HG03196 (cell line): Measurements from ENCODE around the gene ADCY2.
"Not testable (repeated sequence)": the region's sequence is repeated elsewhere in the genome, so short reads cannot be mapped to it uniquely, and the experiment has no call there.

ENCODE experiments used
- ATAC-seq: cut with Tn5 transposase; IDR thresholded peaks from one replicate; pipeline ENCODE4 v1.9.1; 2021; ENCODE audit not compliant: unreplicated experiment

The ADCY2 gene

DNA sequence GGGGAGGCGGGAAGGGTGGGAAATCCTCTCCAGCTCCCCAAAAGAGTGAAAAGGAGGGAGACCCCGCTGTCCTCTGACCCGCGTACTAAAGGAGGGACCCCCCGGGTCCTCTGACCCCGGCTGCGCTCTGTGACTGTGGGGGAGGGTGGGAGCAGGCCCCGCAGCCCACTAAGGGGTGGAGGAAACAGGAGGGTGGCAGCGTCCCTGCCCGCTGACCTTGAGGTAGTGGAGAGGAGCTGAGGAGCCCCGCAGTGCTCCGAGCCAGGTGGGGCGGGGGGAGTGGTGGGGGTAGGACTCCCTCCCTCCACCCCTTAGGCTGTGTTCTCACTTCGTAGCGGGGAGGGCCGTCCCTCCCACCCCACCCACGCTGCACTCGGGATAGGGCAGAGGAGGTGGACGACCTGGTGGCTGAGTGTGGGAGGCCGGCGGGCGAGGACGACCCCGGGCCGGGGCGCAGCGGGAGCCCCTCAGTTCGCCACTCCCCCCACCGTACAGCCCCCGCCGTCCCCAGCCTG is 449 bp upstream of the ADCY2 start:
- no peak for ATAC-seq

DNA sequence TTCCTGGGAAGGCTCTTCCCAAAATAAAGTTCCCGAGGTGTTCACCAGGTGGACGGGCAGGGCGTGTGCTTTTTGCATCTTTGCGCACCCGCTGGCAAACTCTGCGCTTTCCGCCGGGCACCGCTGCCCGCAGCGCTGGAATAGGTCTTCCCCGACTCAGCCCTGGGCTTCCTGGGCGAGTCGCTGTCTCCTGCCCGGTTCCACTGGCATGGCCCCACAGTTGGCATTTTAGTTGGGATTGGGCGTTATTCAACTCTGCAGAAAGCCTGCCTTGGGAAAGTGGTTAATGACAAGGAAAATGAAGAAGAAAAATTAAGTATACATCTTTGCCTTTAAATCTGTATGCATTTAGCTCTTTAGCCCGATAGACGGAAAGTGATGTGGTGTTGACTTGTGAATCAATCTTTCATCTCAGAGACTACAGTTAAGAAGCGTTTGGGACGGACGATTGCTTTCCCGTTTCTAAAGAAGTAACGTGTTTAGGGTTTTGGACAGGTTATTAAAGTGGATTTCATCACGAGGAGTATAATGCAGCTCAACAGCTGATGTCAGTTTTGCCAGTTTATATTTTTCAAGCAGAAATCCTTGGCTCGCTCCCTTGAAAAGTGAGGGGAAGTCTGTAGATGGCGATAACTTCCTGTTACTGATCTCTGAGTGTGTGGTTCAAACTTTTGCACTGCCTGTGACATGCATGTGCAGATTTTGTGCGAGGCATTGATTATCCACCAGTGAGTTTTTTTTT is 946 bp downstream of the ADCY2 start:
- no peak for ATAC-seq

DNA sequence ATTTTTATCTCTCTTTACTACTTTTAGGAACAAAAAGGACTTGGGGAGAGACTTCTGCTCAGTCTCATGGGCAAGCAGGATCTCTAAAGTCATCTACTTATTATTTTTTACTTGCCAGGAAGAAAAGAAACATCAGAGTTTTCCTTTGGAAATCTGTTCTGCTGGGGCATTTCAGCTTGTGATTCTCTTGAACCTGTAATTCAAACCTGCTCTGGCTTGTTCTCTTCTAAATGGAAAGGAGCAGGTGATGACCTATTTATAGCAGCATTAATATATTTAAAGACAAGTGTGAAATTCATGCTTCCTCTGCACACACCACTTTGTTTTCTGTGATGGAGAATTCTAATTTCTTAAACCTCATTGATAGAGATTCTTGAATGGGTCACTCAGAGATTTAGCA is 2.0 kb downstream of the ADCY2 start:
- no peak for ATAC-seq

DNA sequence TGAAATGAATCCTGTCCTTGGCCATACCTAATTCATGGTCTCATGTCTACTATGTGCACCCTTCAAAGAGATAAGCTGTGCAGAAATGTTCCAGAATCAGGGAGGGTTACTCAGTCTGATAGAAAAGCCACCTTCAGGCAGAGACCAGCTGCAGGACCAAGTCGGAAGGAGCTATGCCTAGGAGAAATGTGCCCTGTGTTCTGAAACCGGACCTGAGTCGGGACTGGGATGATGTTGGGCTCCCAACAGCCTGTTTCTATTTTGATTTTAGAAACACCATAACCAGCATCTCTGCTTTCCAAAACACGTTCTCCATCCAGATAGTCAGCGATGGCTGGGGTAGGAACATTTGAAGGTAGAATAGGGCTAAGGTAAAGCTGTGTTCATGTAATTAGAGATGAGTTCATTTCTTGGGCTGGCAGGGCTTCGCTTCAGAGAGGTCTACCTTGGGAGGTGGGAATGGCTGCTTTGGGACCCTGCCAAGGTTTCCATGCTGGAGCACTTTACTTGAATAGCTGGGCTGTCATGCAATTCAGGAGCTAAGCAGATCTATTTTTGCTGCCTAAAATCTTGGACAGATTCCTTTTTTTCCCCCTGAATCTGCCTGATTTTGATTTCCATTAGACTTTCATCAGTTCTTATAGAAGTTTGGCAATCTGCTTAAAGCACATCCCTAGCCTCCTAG is 2.8 kb downstream of the ADCY2 start:
- ATAC-seq, result no peak

DNA sequence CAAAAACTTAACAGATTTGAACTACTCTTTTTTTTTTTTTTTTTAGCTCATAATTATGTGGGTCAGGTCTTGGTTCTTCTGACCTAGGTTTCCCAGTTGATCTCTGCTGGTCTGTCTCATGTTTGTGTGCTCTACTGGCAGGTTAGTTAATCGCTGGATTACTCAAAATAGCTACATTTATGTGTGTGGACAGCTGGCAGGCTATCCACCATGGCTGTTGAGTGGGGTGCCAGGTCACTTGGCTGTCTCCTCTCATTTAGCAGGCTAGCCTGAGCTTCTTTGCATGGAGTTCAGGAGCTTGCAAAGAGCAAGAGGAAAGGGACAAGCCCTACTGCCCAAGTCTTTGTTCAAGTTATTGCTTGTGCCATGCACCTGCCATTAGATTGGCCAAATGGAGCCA is 9.3 kb downstream of the ADCY2 start:
- ATAC-seq, result no peak

DNA sequence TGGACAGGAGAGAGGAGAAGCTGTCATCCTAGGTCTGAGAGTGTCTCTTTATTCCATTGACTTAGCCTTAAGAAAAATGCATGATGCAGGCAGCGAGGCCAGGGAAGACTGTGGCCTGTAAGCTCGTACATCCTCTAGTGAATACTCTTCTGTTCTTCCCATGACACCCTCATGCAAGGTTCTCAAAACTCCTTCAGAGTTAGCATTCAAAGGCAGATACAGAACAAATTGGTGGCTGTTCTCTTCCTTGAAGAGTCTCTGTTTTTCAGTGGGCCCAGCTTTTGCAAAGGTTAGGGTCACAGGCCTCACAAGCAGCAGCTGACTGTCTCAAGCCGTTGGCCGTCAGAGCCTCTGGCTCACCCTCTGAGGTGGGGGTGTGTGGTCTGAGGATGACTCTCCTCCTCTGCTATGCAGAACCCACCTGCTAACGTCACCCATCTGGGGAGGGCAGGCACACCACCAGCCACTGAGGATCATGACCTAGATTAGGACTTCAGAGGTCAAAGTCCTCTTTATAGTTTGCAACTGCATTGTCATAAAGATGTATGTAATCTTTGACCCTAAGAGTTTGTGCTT is 15.1 kb downstream of the ADCY2 start:
- ATAC-seq, result no peak

DNA sequence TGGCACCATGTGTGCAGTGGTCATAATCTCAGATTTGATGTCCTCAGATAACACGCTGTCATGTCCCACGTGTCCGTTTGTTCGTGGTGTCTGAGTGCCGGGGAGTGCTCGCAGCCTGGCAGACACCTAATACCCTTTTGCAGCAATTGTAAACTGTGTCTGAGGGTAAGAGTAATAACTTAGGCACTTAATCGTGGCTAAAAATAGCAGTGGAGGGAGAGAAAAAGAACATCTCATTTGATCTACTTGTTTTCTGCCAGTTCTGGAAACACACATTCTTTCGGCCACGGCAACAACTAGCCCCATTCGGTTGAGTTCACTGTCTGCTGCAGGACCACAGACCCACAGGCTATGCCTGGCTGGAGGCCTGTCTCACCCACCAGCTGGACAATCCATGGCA is 16.5 kb downstream of the ADCY2 start:
- ATAC-seq, result no peak

DNA sequence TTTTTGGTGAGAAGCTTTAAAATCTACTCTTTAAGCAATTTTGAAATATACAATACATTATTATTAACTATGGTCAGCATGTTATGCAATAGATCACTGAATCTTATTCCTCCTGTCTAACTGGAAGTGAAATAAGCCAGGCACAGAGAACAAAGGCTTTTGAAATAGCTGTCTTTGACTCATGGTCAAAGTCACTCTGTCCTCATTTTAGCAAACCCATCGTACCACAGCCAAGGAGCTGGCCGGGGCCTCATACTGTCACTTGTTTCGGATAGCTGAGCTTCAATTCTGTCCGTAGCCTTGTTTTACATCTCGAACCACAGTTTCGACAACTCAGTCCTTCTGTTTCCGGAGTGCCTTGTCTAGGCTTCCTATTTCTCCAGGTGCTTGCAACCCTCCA is 19.2 kb downstream of the ADCY2 start:
- ATAC-seq, result no peak

DNA sequence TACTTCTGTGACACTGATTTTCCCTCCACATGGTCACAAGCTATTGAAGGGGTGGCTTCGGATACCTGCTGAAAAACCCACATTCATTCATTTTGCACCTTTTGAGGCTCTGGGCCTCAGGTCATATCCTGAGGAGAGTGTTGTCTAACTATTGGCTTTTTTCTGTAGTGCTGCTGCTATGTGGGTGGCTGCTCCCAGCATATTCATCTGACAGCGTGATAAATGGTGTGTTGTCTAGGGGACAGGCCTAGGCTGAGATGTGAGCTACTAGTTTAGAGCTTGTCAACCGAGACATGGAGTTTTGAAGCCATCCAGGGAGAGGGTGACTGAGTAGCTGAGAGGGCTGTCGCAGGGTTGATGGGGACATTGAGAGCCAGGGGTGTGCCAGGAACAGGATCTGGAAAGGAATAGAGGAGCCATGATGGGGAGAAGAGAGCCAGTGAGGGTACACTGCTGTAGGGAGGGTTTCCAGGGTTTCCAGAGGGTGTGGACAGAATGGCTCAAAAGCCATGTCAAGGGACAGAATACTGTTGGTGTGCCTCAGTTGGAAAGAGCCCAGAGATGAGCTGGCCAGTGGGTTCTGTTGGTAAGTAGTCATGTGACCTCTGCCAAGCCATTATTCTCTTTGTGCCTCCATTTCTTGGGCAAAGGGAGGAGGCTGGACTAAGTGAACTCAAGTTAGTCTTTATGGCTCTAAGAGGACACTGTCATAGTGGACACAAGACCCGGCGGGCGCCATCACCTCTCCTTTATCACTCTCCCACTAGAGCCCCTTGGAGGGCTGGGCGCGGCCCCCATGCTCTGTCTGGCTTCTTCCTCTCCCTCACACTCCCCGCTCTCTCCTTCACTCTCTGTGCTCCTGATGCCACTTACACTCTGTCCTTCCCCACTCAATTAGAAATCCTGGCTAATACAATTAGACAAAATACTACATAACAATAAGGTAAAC is 19.9 kb downstream of the ADCY2 start:
- ATAC-seq, result no peak

DNA sequence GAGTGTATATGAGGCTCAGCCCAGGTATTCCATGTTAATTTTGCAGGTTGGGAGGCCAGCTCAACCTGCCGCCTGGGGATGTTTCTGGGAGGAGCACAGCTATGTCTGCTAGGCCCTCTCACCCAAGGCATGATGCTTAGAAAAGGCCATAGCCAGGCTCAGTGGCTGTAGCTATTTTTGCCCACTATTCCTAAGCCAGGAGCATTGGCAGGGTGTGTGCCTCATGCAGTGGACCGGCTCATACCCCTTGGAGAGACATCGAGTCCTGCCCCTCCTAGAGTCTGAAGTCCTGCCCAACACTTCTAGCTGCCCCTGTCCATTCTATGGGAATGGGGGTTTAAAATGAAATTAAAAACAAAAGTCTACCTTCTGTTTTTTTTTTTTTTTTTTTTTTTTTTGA is 22.3 kb downstream of the ADCY2 start:
- no peak for ATAC-seq

DNA sequence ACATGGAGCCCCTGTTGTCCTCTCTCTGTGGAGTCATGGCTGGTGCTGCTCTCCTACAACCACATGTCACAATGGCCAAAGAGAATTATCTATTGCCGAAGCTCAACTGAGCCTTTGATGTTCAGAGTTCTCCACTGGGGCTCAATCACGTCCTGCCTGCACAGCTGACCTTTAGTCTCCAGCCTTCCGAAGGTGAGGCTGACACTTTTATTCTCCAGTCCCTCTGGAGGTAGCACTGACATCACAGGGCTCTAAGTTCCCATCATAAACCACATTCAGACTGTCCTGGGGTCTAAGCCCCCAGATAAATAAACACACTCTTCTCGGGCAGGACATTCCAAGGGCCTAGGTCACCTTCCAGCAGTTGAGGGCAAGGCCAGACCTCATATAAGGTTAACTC is 23.4 kb downstream of the ADCY2 start:
- ATAC-seq, result no peak

DNA sequence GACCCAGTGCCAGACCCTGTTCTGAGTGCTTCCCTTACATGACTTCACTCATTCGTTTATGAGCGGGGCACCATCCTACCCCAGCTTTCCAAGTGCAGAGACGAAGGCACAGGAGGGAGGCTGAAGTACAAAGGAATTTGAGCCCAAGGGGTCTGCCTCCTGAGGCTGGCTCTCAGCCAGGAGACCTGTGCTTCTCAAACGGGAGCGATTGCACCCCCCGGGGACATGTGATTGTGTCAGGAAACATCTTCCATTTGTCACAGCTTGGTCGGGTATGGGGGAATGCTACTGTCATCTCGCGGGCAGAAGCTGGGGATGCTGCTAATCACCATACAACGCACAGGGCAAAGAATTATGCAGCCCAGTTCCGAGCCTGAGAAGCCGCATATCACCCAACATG is 23.9 kb downstream of the ADCY2 start:
- no peak for ATAC-seq

DNA sequence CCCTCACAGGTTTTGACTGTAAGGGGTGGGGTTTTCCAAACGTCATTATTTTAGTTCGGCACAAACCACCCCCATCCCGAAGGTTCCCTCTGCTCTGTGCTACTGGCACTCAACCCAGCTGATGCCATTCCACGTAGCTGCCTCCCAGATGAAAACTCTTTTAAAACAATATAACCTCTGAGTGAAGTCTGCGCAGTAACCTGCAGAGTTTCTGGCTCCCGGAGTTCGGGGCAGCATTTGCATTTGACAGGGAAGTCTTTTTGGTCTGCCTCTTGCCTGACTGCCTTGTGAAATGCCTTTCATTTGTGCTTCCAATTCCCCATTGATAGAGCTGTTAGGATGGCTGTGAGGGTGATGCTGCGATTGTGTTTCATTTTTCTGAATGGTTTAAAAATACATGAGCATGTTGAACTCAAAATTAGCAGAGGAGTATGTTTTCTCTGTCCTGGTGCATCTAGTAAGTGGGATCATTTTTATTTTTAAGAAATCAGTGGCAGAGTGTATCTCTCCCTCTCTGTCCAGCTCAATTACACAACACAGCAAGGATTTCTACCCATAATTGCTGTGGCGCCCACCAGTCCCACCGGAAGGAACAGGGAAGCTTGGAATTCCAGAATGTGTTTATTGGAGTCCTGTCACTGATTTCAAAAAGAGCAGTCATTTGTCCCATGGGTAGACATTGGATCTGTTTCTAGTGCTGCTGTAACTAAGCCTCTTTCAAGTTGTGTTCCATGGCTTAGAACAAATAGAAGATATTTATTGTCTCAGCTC is 24.8 kb downstream of the ADCY2 start:
- no peak for ATAC-seq

DNA sequence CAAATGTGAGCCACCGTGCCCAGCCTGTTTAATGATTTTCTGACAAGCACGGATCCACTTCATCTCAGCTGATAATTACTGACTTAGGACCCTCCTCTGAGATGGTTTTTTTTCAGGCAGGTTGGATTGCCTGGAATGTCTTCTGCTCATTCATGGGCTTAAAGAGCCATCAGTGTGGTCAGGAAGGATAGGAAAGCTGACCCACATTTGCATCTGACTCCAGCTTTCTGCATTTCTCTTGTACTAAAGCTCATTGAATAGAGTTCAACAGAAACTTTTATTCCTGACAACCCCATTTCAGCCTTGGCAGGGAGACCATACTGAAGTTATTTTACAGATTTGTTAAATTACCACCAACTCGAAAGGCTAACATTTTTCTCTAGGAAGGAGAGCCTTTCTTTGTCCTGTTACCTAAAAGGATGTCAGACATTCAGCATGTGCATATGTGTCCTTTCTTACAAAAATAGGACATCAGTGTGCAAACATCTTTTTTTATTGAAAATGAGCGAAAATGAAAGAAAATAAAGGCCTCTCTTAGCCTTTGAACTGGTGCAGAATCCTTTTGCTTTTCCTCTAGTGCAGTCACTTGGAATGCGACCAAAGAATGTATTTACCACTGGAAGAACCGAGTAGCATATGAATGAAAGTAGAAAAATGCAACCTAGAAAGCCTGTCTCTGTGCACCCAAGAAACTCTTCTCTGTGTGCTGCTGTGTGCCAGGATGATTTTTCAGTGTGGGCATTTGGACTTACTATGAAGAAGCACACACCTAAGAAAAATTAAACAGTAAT is 26.6 kb downstream of the ADCY2 start:
- no peak for ATAC-seq

DNA sequence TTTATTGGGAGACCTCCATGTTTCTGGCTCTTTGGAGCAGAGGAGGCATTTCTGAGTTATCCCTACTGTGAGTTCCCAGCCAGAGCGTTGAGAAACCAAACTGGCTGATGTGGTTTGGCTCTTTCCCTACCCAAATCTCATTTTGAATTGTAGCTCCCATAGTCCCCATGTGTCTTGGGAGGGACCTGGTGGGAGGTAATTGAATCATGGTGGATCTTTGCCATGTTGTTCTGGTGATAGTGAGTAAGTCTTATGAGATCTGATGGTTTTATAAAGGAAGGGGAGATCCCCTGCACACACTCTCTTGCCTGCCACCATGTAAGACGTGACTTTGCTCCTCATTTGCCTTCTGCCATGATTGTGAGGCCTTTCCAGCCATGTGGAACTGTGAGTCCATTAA is 27.3 kb downstream of the ADCY2 start:
- not testable (repeated sequence) for ATAC-seq

DNA sequence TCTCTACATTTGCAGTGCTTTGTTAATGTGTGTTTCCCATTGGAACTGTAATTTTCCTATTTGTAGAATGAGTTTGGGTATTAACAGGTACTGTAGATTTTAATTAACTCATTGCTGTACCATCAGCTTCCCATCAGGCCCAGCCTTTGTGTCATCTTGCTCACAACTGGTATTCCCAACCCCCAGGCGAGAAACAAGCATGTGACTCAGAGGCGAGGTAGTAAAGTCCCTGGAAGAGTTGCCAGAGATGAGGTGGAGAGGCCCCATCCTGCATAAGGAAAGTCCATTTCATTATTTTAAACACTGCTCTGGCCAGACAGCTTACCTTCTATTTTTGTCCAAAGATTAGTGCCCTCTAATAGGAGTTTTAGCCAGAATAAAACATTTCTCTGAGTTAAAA is 29.9 kb downstream of the ADCY2 start:
- no peak for ATAC-seq

DNA sequence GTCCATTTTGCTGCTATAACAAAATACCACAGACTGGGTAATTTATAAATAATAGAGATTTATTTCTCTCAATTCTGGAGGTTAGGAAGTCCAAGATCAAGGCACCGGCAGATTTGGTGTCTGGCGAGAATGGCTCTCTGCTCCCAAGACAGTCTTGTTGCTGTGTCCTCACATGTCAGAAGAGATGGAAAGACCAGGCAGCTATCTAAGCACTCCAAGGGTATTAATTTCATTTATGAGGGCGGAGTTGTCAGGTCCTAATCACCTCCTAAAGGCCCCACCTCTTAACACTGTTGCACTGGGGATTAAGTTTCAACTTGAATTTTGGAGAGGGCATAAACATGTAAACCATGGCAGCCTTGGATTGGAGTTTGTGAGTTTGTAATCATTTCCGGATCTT is 30.3 kb downstream of the ADCY2 start:
- no peak for ATAC-seq

DNA sequence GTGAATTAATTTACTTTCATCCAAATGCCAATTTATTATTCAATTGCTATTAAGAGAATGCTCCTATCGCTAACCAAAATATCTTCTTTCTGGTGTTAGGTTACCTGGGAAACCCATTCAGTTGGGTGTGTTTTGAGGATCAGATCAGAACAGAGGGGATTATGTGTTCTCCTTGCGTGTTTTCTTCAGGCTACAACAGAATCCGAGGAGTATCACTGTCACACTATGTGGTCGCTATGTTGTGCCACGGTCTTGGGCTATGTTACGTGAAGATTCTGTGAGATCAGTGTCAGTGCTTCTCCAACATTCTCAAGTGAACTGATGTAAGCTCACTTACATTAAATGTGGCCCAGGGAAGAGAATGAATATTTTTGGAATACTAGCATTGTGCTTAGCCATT is 39.0 kb downstream of the ADCY2 start:
- ATAC-seq, result no peak

DNA sequence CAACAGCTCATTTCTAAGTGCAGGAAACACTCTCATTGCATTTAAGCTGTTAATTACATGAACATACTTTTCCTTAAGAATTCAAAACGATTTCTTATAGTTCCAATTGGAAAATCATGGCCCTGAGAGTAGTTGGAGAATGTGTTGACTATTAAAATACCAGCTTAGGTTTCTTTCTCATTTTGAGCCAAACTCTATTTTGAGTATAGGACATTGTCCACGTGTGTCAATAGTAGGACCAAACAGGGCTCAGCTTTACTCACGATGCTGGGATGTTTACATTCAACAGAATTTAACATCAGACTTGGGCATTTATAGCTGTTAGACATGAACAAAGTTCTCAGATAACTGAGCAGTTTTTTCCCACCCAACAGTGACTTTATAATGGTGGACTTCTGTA is 39.6 kb downstream of the ADCY2 start:
- ATAC-seq, result no peak

DNA sequence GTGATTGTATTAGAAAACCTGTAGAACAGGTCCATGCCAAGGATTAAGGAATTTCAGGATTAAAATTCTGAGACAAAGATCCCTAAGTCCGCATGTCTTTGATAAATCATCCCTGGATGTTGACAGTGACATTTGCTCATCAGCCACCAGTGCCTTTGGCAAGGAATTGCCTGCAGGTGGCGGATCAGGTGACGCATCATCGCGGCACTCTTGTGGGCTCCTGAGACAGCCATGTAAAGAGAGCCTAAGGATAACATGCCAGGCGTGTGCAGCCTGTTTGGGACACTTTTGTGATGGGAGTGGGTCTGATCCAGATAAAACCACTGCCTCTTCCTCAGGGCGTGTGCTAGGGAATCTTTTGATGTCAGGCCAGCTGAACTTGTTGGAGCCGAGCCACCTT is 40.6 kb downstream of the ADCY2 start:
- no peak for ATAC-seq
